ENCODE results near the gene KMT2C.
A peak's percentile ranks its signal among the peaks of the same experiment; 100 is the strongest.
"Not testable (repeated sequence)": the region's sequence is repeated elsewhere in the genome, so short reads cannot be mapped to it uniquely, and the experiment has no call there.

KMT2C gene

DNA sequence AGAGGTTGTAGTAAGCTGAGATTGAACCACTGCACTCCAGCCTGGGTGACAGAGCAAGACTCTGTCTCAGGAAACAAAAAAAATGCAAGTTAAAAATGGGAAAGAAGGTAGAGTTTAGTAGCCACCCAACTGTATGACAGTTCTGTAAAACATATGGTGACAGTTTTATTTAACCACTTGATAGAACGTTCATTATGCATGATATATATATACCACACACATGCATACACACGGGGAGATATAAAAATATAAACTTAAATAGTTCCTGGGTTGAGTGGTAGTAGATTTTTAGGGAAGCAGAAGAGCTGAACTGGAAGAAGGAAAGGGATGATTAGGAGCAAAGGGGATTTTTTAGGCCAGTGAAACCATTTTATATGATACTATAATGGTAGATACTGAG is 120.0 kb downstream of the KMT2C start:
- DNase-seq (ENCODE audit: low spot score) (no peak), FAIRE-seq (no peak)

DNA sequence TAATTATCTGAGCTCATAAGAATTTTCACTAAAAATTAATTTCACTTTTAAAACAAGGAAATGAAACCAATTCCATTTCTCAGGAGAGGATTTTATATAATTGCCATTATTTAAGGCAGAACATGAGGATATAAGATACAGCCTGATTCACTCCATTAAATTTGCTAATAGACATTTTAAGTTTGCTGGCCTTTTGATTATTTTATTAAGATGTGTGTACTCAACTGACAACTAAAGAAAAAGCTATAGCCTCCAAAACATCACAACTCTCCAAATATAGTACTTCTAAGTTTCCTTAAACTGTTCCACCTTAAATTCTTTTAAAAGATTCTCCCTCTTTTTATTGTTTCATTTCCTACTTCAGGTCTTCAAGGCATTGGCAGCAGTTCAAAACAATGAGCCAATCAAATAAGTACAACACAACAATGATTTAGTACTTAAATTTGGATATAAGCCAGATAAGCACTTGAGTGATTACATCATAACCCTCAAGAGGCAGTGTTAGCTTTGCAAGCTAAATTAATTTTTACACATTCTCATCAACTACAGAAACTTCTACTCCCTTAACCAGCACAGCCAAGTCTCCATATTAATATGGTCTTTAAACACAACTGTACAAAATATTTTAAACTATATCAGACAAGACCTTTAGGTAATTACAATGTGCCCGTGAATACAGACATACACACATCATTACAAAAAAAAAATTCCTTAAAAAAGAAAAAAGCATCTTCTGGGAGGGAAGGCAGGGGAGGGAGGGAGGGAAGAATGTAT is 121.8 kb downstream of the KMT2C start:
- DNase-seq (ENCODE audit: low spot score) (peak; percentile 86), FAIRE-seq (peak; percentile 97)

DNA sequence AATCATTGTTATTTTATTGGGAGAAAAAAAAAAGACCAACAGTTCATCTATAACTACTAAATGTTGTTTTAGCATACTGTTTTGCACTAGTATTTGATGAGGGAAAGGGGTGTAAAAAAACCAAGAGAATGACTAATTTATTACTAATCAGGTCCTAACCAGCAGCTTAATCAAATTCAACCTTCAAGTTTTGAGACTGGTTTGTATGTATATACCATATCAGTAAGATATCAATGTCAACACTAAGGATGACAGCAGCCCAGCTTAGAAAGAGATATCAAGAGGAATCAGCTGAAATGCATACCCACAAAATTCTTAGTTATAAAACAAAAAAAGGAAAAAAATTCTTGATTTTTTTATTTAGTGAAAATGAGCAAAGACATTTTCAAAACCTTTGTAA is 122.6 kb downstream of the KMT2C start:
- DNase-seq (ENCODE audit: low spot score) (no peak), FAIRE-seq (peak; percentile 50)

DNA sequence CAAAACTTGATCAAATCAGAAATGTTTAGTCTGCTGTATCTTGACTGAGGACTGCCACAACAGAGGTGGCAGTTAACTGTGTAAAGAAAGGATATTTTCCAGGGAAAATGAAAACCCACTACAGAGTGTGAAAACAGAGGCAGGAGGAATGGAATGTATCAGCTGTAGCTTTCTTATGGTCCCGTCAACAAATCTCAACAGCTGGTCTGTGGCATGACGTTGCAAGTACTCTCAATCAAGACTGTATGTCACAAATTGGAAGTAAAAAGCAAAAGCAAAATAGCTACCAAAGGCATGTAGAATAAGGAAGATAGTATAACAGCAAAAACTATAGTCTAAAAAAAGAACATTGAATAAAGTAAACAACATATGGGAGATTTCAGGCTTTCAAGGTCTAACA is 123.5 kb downstream of the KMT2C start:
- no peak for FAIRE-seq
- no peak for DNase-seq (ENCODE audit: low spot score)

DNA sequence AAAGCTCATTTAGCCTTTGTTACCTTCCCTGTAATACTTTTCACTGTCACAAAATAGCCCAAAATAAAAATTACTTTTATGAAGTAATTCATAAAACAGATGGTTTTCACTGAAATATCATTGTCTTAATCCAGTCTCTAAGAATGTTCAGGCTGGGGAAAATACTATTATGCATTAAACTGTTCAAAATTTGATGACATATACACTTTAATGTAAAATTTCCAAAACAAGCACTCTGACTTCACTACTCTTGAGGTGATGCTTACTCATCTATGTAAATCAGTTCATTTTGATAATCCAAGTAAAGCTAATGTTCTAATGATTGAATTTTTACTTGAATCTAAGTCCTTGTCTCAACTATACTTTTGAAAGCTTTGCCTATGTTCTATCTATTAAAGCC is 127.9 kb downstream of the KMT2C start:
- DNase-seq (ENCODE audit: low spot score) (no peak), FAIRE-seq (no peak)

DNA sequence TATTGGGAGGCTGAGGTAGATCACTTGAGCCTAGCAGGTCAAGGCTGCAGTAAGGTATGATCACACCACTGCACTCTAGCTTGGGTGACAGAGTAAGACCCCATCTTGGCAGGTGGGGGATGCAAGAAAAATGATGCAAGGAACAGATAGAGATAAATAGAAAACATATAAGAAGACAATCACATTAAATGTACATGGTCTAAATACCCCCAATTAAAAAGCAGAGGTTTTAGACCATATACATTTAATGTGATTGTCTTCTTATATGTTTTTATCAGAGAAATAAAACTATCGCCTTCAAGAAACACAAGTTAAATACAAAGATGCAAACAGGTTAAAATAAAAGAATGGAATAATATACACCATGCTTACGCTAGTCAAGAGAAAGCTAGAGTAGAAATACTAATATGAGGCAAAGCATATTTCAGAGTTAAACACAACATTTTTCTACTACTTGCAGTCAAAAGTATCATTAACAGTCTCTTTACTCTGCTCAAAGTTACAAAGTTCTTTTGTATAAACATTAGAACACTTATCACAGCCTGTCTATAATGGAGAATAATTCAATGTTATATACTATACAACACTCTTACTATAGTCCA is 136.2 kb downstream of the KMT2C start:
- FAIRE-seq, result peak; percentile 55
- not testable (repeated sequence) for DNase-seq (ENCODE audit: low spot score)

DNA sequence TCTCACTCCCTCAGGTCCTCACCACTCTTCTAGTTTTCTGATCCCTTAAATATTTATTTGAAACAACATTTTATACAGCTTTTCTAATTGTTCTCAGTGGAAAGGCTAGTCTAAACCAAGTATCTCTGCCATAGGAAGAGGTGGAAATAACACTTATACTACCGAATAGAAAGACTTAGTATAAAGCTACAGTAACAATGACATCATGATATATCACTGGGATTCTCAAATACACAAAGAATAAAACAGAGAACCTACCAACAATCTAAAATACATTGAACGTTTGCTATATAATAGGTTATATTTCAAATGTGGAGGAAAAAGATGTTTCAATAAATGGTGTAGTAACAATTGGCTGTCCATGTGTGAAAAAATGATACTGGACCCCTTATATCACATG is 142.9 kb downstream of the KMT2C start:
- no peak for FAIRE-seq
- no peak for DNase-seq (ENCODE audit: low spot score)

DNA sequence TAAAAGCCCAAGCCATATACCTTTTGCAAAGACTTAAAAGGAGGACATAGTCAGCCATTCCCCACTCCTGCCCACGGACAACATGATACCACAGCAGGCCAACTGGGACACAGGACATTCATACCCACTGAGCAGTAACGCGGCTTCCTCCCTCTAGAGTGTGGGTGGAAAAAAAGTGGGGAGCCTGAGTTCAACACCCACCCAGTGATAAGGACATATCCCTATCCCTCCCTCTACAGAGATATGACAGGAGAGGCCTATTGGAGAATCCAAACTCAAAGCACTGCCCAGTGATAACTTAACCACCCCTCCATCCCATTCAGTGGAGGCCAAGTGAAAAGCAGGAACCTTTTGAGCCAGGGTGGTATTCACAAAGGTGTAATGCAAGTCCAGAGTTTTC is 148.8 kb downstream of the KMT2C start:
- DNase-seq (ENCODE audit: low spot score); FAIRE-seq: not testable (repeated sequence)

DNA sequence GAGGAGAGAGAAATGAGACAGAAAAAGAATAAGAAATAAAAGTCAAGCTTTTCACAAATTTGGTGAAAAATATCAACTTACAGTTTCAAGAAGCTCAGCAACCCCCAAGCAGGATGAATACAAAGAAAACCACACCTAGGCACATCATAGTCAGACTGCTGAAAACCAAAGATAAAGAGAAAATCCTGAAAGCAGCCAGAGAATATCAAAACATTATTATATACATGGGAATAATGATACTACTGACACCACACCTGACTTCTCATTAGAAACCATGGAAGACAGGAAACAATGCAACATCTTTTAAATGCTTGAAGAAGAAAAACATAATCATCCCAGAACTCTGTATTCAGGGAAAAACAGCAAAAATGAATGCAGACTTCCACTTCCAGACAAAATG is 149.6 kb downstream of the KMT2C start:
- not testable (repeated sequence) for DNase-seq (ENCODE audit: low spot score); FAIRE-seq

DNA sequence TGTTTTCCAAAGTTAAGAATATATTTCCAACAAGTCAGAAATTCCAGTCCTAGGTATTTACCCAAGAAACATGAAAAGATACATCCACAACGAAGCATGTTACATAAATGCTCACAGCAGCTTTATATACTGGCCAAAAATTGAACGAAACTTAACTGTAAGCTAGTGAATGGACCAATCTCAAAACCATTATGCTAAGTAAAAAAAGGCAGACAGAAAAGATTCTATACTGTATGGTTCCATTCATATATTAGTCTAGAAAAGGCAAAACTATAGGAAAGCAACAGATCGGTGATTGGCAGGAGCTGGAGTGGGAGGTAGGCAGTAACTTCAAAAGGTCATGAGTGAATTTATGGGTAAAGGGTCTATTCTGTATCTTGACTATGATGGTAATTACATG is 150.8 kb downstream of the KMT2C start:
- not testable (repeated sequence) for DNase-seq (ENCODE audit: low spot score); FAIRE-seq

DNA sequence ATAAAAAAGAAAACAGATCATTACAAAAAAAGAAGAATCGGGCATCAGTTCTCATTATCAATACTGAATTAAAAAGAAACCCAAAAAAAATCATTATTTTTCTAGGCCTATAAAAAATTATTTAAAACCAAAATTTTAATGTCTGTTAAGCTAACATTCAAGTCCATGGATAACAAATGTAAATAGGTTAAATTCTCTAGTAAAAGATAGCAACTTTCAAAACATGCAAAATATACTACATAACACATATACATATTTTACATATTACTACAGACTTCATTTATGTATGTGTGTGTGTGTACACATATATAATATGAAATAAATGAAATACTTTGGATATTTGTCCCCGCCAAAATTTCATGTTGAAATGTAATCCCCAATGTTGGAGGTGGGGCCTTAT is 158.1 kb downstream of the KMT2C start:
- not testable (repeated sequence) for DNase-seq (ENCODE audit: low spot score)
- FAIRE-seq, result peak; percentile 10

DNA sequence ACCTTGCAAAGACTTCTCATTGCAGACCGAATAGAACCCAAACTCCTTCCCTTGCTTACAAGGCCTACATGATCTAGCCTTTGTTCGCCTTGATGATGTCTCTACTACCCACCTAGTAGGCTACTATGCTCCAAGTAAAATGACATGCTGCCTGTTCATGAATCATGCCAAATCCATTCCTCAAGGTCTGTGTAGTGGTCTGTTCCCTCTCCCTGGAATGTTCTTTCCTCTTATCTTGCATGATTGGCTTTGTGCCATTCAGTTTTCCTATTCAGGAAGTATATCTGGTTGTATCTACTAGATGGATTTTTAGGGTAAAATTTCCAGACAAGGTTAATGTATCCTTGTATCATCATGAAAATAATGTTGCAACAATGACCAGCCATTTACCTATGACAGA is 165.4 kb downstream of the KMT2C start:
- DNase-seq (ENCODE audit: low spot score), result not testable (repeated sequence)

DNA sequence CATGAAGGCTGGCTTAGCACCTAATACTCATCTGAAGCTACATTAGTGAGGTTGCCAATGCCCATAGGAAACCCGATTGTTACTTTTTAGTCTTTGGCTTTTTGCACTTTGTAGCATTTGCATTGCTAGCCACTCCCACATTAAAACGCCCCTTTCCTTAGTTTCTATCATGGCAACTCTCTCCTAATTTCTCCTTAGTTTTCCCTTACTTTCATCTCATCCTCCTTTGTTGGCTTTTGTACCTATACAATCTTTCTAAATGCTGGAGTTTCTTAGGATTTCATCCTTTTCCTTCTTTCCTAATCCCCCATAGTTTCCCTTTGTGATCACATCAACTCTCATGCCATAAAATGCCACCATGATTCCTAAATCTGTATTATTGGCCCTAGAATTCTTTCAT is 168.9 kb downstream of the KMT2C start:
- FAIRE-seq; DNase-seq (ENCODE audit: low spot score): not testable (repeated sequence)

More for the DNA sequence above, 165.4 kb downstream of the KMT2C start:
- FAIRE-seq, result not testable (repeated sequence)

DNA sequence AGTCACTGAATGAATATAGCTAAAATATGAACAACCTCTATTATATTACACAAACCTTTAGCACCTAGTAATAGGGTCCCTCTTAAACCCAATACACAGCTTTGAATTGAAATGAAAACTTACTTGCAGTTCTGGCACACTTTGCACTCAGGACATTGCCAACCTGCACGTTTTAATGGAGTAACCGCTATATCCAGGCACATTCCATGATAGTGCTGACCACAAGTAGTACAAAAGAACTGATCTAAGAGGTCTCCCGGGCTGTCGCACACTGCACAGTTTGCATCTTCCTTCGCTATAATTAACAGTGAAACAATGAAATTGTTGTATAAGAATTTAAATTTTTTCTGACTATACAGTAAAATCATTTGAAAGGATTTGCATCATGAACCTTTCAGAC is 170.9 kb downstream of the KMT2C start:
- DNase-seq (ENCODE audit: low spot score); FAIRE-seq: not testable (repeated sequence)

DNA sequence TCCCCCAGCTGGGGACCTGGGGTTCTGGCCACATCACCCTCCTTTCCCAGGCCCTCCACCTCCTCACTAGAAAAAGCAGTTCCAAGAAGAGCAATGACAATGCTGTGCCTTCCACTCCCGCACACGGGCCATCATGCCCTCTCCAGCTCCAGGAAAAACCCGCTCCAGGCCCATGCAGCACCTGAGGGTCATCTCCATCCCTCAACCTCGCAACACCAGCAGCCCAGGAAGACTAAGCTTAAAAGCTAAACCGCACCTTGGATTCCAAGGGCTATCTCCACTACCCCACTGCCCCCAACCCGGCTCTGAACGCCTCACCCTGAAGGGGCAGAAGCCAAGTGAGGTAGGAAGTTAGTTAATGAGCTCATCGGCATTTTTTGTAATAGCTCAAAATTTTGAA is 173.7 kb downstream of the KMT2C start:
- not testable (repeated sequence) for DNase-seq (ENCODE audit: low spot score); FAIRE-seq

DNA sequence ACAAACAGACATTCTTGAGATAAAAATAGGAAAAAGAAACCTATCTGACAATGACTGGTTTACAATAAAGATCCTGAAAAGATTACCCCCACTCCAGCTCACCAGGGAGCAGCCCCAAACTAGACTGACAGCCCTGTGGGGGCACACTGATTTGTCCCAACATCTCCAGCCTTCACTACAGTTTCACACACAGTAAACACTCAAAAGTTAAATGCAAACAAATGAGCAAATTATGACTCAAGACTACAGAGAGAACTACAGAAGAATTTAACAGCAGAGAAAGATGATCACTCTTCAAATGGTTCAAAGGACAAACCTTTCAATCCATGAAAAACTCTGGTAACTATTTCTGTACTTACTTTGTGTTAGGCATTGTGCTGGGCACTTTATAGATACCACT is 176.2 kb downstream of the KMT2C start:
- FAIRE-seq; DNase-seq (ENCODE audit: low spot score): not testable (repeated sequence)

DNA sequence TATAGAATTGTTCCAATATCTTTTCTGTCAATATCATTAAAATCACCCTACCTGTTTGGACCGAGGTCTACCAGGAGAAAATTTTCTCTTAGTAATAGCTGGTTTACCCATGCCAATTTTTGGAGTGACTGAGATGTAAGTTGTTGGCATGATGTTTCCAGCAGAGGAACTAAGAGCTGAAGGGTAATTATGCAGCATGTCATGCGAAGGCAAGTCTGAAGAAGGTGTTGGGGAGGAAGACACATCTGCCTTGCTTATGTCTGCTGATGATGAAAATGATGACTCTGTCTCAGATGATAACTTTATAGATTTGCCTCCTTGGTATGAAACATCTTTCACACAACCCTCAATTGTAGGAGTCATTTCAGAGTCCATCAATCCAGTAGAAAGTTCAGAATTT is 188.0 kb downstream of the KMT2C start:
- not testable (repeated sequence) for DNase-seq (ENCODE audit: low spot score); FAIRE-seq

DNA sequence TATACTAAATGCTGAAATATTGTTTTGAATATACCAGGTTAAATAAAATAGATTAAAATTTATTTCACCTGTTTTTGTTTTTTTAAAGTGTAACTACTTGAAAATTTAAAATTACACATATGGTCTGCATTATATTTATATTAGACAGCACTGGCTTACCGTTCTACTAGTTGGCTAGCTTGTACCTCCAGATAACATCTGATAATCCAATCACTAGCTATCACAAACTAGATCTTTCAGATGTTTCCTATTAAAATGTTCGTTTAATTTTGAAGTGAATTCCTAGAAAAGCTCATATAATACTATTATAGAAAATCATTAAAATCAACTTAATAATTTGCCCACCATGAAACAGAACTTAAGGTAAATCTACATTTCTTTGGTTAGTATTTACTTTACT is 190.4 kb downstream of the KMT2C start:
- not testable (repeated sequence) for DNase-seq (ENCODE audit: low spot score); FAIRE-seq

DNA sequence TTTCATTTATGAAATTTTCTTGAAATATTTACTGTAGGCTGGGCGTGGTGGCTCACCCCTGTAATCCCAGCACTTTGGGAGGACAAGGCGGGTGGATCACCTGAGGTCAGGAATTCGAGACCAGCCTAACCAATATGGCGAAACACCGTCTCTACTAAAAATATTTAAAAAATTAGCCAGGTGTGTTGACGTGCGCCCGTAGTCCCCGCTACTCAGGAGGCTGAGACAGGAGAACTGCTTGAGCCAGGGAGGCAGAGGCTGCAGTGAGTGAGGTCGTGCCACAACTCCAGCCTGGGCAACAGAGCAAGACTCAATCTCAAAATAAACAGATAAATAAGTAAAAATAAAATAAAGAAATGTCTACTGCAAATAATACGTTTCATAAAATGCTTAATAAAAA is 192.3 kb downstream of the KMT2C start:
- not testable (repeated sequence) for FAIRE-seq; DNase-seq (ENCODE audit: low spot score)

DNA sequence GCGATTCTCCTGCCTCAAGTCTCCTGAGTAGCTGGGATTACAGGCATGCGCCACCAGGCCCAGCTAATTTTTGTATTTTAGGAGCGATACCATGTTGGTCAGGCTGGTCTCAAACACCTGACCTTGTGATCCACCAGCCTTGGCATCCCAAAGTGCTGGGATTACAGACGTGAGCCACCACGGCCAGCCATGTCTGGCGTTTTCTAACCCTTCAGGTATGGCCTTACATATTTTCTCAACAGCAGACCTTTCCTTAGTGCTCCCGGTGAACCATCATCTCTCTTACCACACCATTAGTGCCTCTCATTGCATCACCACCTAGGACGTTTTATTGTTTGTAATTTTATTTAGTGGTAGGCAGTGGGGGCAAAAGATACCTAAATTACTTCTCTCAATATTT is 194.5 kb downstream of the KMT2C start:
- not testable (repeated sequence) for DNase-seq (ENCODE audit: low spot score); FAIRE-seq

DNA sequence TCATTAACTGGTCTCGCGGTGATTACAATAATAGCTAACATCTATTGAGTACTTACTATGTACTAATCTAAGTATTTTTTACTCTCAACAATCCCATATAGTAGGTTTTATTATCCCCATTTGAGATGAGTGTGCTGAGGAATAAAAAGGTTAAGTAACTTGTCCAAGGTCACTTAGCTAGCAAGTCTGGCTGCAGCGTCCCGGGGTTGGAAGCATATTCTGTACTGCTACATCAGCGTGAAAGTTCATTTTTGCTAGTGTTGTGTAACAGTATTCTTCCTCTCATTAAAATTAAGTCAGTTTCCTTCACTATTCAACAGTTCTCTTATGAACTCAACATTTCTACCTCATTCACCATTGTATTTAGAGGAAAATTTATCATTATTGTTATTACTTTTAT is 199.5 kb downstream of the KMT2C start:
- not testable (repeated sequence) for DNase-seq (ENCODE audit: low spot score); FAIRE-seq

DNA sequence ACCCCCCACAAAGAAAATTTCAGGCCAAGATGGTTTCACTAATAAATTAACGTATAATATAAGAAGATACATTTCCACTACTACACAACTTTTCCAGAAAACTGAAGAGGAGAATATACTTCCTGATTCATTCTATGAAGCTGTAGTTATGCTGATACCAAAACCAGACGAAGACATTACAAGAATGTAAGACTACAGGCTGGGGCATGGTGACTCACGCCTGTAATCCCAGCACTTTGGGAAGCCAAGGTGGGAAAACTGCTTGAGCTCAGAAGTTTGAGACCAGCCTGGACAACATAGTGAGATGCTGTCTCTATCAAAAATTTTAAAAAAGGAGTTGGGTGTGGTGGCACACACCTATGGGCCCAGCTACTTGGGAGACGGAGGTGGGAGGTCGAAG is 201.4 kb downstream of the KMT2C start:
- FAIRE-seq; DNase-seq (ENCODE audit: low spot score): not testable (repeated sequence)

DNA sequence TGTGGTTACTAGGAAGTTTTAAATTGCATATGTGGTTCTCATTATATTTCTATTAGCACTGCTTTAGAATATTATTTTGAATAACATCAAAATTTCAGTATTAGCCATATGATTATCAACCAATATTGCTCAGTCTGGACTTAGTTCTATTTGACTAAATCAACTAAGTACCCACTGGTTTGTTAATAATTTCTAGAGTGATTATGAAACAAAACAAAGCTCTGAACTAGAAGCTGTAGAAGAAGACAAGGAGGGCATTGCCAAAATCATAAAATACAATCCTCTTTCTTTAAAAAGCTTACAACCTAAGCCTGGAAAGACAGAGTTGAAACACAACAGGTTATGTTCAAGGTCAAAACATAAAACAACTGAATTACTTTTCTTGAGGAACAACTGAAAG is 204.7 kb downstream of the KMT2C start:
- DNase-seq (ENCODE audit: low spot score) (no peak), FAIRE-seq (no peak)

Measured in RCC 7860 (cell line).